Stimulated activated CD4-positive, alpha-beta T cell treated with anti-CD3 and anti-CD28 coated beads, Interleukin-15, amount 100 ng/mL, for 48 hours (primary cell): Measurements from ENCODE around the gene CHMP3.
"Not testable (repeated sequence)": the region's sequence is repeated elsewhere in the genome, so short reads cannot be mapped to it uniquely, and the experiment has no call there.

Source experiments
- DNase-seq, 2 donors: peaks; one replicate each; pipeline ENCODE4 v3.0.0-alpha.2; 2020; ENCODE audit warnings: low read depth in 2 of 2

The CHMP3 gene

GRCh38 chr2:86562922-86563649, at the start of gene CHMP3:
Gene CHMP3 (minus strand): TSS chr2:86563443. CDS start chr2:86563348, 95 bp downstream.
- peak; percentile 93 to 94 for DNase-seq

GRCh38 chr2:86610871-86611270, 47.6 kb upstream of the CHMP3 start:
- no peak for DNase-seq

DNA sequence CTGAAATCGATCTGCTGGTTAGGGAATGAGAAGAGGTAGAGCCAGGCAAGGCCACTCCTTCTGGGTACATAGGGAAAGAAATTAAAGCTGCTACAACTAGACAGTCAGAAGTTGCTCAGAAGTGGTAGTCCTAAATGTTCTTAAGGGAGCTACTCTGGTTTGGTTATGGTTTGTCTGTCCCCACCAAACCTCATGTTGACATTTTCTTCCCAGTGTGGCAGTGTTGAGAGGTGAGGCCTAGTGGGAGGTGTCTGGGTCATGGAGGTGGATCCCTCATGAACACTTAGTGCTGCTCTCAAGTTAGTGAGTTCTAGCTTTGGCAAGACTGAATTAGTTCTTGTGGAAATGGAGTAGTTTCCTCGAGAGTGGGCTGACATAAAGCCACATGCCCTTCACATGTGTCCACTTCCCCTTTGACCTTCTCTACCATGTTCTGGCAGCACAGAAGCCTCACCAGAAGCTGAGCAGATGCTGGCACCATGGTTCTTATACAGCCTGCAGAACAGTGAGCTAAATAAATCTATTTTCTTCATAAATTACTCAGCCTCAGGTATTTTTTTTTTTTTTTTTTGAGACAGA, 45.7 kb upstream of the CHMP3 start:
- DNase-seq, result no peak

DNA sequence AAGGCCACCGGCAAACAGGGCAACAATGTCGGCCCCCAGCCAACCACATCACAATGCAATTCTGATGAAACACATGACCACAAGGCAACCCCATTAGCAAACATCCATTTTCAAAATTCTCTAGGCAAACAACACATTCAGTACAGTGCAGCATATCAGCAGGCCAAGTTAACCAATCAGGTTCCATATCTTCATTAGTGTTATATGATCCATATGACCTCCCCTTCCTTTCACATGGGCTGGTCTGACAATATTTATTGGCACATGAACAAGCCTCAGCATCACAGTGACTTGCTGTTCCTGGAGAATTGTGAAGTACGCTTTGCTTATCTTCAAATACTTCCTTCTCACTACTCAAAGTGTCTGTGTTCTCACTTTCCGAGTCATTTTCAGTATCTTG, 40.7 kb upstream of the CHMP3 start:
- DNase-seq, result no peak

GRCh38 chr2:86598966-86599365, 35.7 kb upstream of the CHMP3 start:
- DNase-seq, result no peak

- no peak for DNase-seq
These were observed 32.9 kb upstream of the CHMP3 start for GRCh38 chr2:86596118-86596517.

GRCh38 chr2:86593266-86593665, 30.0 kb upstream of the CHMP3 start:
- no peak for DNase-seq

DNA sequence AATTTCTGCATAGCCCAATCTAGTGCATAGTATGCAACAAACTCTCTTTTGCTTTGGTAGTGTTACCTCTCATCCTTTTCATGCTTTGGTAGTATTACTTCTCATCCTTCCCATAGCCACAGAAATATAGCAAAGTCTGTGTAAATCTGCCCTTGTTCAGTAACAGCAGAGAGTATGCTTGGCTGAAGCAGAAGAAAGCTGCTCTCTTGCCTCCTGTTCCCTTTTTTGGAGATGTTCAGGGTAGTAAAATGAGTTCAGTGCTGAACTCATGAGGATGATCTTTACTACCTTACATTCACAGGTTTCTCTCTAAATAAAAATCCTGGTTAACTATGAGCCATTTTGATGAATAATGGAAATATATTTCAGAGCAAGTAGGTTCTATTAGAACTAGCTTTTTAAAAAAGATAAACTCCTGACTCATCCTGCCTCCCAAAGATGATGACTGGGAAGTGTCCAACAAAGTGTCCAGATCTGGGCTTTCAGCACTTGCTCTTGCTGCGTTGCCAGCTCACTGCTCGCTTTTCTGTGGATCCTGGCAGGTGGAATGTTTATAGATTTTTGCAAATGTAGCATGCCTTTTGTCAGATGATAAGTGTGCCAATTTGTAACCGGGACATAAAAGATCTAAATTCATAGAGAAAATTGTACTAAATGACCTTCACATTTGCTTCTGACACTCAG, 29.4 kb upstream of the CHMP3 start:
- DNase-seq, result no peak

DNA sequence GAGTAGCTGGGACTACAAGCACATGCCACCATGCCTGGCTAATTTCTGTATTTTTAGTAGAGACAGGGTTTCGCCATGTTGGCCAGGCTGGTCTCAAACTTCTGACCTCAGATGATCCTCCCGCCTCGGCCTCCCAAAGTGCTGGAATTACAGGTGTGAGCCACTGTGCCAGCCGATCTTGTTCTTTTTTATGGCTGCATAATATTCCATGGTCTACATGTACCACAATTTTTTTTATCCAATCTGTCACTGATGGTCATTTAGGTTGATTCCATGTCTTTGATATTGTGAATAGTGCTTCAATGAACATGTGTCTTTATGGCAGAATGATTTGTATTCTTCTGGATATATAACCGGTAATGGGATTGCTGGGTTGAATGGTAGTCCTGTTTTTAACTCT, 26.5 kb upstream of the CHMP3 start:
- not testable (repeated sequence) for DNase-seq

DNA sequence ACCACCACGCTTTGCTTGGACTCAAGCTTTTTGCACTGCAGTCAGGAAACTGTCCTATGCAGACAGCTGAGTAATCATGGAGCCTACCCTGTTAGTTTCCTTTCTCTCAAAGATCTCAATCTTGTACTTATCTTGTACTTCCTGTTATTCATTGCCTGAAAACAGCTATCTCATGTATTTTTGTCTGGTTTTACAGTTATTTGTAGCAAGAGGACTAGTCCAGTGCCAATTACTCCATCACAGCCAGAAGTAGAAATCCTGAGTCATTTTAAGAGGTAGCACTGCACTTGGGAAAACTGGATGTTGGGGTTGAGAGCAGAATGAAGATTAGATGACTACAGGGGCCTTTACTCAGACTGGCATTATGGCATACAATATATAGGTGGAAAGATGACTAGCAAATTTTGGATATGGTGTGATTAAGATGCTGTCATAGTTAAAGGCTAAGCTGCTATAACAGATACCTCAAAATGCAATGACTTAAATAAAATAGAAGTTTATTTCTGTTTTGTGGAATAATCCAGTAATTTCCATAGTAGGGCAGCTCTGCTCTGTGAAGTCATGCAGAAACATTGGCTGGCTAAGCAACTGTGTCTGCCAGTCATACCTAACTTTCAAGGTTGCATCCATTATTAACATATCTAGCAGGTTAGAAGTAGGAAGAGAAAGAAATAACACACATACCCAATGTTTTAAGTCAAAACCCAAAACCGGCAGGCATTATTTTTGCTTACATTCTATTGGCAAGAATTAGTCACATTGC, 21.1 kb upstream of the CHMP3 start:
- DNase-seq, result no peak

DNA sequence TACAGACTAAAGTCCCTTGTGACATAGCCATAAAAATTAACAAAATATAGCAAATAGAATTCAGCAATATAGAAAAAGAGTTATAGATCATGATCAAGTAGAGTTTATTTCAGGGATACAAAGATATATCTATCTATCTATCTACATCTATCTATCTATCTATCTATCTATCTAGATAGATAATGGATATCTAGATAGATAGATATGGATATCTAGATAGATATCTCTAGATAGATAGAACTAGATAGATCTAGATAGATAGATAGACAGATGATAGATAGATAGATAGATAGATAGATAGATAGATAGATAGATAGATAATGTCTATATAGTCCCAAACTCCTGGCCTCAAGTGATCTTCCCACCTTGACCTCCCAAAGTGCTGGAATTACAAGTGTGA, 17.3 kb upstream of the CHMP3 start:
- DNase-seq, result no peak

DNA sequence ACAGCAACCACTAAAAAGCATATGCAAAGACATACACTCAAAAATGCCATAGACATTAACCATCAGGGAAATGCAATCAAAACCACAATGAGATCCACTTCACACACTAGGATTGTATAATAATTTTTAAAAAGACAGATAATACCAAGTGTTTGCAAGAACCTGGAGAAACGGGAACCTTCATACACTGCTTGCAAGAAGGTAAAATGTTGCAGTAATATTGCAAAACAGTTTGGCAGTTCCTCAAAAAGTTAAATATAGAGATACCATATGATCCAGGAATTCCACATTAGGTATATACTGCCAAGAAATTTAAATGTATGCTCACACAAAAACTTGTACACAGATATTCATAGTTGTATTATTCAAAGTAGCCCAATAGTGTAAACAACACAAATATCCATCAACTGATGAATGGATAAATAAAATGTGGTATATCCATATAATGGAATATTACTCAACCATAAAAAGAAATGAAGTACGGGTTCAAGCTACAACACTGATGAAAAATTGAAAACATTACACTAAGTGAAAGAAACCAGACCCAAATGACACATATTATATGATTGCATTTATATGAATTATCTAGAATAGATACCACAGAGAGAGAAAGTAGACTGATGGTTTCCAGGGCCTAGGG, 14.7 kb upstream of the CHMP3 start:
- no peak for DNase-seq

DNA sequence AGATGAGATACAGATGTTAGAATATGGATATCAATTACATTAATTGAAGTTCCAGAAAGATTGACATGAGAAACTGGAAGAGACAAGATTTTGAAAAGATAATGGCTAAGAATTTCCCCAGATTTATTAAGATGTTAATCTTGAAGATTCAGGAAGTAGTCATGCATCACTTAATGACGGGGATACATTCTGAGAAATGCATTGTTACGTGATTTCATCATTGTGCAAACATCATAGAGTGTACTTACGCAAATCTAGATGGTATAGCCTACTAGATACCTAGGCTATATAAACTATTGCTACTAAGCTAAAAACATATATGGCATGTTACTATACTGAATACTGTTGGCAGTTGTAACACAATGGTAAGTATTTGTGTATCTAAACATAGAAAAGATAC, 6.8 kb upstream of the CHMP3 start:
- DNase-seq, result no peak

GRCh38 chr2:86566821-86567190, 3.6 kb upstream of the CHMP3 start:
- no peak for DNase-seq

DNA sequence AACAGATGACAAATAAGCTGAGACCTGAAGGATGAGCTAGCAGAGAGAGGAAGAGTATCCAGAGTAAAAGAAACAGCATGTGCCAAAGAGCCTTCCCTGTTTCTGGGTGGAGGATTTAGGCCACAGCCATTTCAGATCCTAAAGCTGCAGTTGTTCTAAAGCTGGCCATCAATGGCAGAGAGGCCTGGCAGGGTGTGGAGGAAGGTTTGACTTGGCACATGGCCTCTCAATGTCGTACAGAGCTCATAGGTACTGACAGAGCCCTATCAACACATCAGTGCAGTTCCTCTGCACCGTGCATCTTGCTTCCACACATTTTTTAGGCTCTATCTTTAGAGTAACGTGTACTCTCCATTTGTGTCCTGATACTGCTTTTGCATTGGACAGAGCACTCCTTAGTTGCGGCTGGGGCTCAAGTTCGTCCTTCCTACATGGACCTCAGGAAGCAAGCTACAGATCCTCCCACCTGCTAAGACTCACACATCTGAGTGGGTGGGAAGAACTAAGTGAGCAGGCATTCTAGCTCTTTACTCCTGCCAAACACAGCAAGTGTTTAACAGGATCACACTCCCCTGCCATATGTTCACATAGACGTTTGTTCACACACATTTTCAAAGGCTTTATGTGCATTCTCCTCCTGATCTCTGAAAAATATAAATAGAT, 3.0 kb upstream of the CHMP3 start:
- DNase-seq, result no peak

- no peak for DNase-seq
These were observed 413 bp upstream of the CHMP3 start for GRCh38 chr2:86563650-86564061.

DNA sequence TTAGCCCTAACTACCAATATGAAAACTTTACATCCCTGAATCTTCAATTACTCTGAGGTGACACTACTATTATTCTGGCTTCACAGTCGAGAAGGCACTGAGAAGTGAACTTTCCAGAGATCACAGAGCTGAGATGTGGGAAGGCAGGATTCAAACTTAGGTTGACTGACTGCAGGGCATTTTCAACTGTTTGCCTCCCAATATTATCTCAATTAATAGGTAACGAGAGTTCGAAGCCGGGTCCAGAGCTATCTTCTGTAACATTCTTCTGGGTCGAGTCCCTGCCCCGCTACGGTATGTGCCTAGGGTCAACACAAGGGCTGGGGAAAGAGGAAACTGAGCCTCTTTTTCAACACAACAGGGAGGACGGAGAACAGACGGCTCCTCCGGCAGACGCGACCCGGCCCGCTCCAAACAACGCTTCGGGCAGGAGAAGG, 740 bp downstream of the CHMP3 start:
- DNase-seq, result no peak

DNA sequence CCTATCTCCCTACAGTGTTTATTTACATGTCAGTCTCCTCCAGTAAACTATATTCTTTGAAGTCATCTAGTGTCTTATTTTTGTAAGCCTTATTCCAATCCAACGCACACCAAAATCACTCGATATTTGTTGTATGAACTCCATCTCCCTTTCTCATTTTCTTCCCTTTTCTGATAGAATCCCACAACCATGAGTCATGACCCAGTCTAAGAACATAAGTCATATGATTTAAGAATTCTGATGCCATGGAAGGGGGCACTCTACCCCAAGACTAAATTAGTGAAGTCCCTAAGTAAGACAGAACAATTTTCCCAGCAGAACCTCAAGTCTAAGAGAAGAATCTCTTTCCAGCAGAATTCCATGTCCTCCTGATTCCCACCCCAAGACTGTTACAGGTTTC, 5.4 kb downstream of the CHMP3 start:
- no peak for DNase-seq

GRCh38 chr2:86556508-86556907, 6.7 kb downstream of the CHMP3 start:
- no peak for DNase-seq

DNA sequence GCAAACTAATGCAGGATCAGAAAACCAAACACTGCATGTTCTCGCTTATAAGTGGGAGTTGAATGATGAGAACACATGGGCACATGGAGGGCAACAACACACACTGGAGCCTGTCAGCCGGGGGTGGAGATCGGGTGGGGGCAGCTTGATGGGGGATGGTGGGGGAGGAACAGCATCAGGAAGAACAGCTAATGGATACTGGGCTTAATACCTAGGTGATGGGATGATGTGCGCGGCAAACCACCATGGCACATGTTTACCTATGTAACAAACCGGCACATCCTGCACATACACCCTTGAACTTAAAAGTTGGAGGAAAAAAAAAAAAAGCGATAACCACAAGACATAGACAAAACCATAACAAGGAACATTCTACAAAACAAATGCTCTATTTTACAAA, 10.4 kb downstream of the CHMP3 start:
- no peak for DNase-seq

GRCh38 chr2:86549963-86550725, 13.1 kb downstream of the CHMP3 start:
- DNase-seq, result not testable (repeated sequence)
